Activated CD8-positive, alpha-beta memory T cell treated with anti-CD3 and anti-CD28 coated beads for 48 hours (primary cell): ENCODE measurements around the gene RAB12.
"Not testable (repeated sequence)": the region's sequence is repeated elsewhere in the genome, so short reads cannot be mapped to it uniquely, and the experiment has no call there.

Source experiments
- DNase-seq, 3 experiments: peaks; one replicate each; pipeline ENCODE4 v3.0.0-alpha.2; 2020; ENCODE audit warnings: low read depth in 2 of 3, low spot score in 2 of 3

Gene RAB12

DNA sequence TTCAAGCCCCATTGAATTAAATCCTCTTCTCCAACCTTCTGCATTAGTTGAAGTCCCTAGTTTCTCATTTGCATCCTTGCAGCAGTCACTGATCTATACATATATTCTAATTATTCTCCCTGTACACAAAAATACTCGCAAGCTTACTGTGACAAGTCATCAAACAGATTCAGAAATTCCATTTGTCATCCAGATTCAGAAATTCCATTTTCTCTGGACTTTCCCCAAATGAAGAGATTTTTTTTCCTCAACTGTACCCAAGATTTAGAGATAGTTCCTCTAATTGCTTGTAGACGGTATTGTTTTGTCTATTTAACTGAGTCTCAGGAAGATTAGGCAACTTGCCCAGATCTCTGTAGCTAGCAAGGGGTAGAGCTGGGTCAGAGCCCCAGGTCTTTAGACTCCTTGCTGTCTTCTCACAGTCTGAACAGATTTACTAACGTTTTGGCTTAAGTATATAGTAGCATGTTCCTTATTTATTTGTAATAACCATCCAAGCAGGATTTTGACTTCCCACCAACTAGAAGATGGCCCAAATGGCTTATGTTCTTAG is 34.2 kb downstream of the RAB12 start:
- no peak for DNase-seq

DNA sequence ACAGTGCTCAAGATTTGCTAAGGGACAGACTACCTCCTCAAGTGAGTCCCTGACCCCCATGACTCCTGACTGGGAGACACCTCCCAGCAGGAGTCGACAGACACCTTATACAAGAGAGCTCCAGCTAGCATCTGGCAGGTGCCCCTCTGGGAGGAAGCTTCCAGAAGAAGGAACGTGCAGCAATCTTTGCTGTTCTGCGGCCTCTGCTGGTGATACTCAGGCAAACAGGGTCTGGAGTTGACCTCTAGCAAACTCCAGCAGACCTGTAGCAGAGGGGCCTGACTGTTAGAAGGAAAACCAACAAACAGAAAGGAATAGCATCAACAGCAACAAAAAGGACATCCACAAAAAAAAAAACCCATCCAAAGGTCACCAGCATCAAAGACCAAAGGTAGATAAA is 38.1 kb downstream of the RAB12 start:
- DNase-seq = not testable (repeated sequence)

DNA sequence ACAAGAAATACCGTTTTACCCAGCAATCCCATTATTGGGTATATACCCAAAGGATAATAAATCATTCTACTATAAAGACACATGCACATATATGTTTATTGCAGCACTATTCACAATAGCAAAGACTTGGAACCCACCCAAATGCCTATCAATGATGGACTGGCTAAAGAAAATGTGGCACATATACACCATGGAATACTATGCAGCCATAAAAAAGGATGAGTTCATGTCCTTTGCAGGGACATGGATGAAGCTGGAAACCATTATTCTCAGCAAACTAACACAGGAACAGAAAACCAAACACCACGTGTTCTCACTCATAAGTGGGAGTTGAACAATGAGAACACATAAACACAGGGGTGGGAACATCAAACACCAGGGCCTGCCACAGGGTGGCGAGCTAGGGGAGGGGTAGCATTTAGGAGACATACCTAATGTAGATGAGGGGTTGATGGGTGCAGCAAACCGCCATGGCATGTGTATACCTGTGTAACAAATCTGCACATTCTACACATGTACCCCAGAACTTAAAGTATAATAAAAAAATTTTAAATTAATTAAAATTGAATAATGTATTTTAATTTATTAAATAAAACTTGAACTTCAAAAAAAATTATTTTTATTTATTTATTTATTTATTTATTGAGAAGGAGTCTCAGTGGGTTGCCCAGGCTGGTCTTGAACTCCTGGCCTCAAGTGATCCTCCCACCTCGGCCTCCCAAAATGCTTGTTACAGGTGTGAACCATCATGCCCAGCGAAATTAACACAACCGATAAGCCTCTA is 42.4 kb downstream of the RAB12 start:
- DNase-seq = not testable (repeated sequence)

DNA sequence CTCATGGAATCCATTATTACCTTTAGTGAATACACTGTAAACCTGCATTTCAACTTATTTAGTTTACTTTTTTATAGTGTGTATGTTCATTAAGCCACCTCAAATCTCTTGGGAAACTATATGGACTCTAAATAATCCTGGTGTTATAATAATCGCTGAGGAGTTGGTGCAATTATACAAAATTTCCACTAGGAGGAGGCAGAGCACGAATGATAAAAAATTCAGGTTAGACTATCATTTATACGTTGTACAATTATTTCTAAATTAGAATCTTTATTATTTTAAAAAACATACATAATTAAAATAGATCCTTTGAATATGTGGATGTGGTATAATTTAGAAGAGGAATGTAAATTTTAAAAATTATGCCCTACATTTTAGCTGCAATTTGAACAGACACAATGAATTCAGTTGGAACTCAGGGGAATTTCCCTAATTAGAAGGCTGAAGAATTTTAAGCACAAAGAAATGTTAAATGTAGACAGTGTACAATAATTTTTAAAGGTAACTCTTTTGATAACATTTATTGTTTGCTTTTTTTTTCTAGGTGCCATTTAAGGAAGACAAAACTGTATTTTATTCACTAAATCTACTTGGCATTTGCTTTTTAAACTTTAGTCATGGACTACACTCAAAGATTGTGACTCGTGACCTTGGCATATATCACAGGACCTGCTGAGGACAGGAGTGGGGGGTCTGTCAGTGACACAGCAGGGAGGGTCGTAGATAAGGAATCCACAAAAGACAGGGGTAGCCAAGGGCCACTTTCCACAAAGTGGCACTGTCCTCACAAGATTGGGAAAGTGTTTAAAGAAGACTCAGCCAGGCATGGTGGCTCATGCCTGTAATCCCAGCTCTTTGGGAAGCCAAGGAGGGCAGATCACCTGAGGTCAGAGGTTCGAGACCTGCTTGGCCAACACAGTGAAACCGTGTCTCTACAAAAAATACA is 45.5 kb downstream of the RAB12 start:
- no peak for DNase-seq

DNA sequence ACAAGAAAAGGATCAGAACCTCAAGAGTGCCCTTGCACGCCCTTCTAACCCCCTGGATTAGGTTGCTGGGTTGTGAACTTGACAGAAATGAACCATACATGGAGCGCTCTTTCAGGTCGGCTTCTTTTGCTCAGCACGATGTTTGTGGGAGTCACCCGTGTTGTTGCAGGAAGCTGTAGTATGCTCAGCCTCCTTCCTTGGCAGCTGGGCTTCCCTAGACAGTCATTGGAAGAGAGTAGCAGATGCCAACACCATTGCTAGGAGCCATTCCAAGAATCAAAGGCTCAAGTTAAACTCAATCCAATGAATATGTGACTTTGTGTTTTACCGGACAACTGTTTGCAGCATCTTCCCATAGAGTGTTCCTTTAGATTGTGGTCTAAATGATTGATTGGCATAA is 47.0 kb downstream of the RAB12 start:
- no peak for DNase-seq

DNA sequence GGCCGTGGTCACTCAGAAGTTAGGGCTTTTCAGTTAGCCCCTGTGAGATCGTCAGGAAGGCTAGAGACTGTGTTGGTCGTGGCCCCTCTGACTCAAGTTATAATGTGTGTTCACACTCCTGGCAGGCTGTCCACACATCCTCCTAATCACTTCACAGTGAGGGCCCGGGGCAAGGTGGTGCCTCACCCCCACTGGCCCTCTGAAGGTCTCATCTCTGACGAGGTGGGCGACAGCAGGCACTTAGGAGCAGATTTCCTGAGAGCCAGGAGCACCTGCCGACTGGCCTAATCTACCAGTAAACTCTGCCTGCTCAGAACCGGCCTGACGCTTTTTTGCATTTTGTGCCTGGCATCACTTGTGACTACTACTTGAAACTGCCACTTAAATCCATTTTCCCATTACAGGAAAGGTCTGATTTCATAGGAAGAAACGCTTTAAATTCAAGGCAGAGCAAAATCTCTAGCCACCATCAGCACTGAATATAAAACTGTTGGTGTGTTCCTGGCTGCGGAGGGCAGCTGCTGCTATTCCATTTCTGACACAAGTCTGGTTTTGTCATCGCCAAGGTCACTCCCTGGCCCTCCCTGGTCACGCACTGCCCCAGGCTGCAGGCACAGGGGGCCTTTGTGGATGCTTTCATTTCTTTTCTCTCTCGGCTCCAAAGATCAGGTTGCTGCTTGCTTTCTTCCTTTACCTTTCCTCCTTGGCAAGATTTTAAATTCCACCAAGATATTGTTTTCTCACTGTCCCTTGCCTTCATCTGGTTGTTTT is 48.0 kb downstream of the RAB12 start:
- DNase-seq = no peak

DNA sequence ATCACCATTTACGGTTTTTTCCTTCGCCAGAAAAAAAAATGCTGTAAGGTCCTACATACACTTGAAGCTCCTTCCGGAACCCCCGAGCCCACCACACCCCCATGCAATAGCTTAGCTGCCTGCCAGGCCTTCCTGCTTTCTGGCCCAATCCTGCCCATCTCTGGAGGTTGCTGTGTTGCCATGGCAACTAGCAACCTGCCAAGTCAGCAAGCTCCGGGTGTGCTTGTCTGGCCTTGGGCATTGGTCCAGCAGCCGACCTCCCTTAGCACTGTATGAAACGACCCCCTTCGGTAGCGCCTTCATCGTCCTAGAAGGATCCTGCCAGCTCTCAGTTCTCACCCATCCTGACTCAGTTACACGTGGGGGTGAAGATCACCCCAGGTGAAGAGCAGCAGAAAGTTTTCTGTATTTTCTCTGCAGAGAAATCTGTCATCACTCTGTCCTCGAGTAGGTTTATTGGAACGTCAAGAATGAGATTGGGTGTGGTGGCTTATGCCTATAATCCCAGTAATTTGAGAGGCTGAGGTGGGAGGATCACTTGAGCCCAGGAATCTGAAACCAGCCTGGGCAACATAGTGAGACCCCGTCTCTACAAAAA is 48.7 kb downstream of the RAB12 start:
- DNase-seq = no peak

DNA sequence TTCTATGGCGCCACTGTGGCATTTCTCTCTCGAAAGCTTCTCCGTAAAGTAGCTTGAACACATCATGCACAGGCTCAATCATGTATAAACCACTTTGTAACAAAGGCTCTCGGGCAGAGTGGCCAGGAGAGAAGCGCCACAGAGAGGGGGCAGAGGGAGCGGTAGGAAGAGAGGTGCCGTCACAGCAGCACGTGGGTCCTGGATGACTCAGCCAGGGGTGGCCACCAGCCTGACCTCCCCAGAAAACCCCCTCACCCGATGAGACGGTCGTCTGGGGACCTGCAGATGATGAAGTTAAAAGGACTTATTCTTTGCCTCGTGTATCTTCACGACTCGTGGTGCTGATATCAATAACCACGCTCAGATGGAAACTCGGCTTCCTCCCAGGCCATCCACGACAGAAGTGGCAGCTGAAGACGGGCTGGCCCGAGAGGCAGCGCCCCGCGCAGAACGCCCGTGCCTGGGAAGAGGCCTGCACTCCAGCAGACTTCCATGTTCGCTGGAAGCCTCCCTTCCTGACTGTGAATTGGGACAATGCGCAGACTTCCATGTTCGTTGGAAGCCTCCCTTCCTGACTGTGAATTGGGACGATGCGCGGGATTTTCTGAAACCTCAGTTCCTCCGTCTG is 49.7 kb downstream of the RAB12 start:
- DNase-seq = no peak

DNA sequence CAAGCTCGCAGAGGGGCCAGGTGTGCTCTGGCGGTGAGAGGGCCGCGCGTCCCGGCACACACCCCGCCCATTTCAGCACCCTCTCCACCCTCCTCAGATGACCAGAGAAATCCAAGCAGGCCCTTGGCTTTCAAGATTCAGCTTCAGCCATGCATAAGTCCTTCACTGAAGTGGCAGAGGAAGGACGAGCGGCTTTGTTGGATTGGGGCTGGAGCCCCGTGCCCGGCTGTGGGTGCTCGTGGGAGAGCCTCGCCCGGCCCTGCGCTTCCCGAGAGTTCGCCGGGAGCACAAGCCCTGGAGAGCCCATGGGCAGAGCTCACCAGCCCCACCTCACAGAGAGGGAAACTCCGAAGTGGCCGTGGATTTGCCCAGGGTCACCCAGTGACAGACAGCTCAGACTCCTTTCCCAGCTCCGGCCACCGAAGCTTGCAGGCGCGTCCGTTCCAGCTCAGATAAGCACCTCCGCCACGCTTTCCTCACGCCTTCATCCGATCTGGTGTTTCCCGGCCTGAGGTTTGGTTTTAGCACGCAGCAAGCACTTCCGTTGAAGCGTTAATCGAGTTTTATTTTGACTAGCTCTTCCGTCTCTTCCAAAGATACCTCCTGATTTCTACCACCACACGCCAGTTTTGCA is 50.5 kb downstream of the RAB12 start:
- no peak for DNase-seq

DNA sequence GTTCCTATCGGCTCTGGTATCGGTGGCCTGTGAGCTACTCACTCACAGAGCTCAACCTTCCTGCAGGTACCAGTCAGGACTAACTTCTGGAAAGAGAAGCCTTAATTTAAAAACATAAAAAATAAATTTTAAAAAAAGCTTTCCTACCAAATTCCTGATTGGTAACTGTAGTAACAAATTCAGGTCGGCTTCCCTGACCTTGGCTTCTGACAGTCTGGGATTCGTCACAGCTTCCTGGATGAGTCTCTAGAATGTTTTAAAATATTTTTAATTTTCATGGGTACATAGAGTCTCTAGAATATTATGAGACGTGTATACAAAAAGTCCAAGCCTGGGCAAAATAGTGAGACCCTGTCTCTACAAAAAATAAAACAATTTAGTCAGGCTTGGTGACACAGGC is 51.1 kb downstream of the RAB12 start:
- no peak for DNase-seq

DNA sequence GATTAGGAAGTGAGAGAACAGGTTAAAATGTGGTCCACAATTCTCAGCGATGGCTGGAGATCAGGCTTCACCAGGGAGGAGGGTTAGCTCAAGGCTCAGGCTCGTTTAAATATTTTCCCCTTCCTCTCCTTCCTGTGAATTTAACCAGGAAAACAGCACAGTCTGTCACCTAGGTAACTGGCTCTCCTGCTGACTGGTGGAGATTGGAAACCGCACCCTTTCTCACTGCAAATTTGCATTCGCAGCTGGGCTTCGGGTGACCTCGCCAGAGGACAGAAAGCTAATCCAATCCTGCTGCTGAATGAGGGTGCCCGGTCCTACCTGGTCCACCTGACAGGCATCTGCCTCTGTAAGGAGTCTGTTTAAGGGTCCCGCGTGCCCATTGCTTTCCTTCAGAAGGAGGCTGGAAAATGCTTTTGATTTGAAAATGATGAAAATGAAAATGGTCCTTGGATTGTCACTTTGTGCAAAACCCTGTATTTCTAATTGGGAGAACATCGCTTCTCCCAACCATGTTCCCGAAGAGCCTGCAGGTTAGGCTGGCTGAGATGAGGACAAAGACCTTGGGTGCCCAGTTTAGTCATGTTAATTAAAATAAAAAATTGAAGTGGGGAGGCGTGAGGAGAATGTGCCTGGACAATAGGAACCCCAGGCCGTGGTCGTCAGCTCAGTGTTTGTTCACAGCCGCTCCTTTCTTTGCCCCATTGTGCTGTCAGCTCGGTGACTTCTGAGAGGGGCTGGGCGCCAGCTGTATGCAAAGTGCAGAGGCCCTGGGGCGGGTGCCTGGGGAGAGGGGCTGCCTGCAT is 52.7 kb downstream of the RAB12 start:
- no peak for DNase-seq

DNA sequence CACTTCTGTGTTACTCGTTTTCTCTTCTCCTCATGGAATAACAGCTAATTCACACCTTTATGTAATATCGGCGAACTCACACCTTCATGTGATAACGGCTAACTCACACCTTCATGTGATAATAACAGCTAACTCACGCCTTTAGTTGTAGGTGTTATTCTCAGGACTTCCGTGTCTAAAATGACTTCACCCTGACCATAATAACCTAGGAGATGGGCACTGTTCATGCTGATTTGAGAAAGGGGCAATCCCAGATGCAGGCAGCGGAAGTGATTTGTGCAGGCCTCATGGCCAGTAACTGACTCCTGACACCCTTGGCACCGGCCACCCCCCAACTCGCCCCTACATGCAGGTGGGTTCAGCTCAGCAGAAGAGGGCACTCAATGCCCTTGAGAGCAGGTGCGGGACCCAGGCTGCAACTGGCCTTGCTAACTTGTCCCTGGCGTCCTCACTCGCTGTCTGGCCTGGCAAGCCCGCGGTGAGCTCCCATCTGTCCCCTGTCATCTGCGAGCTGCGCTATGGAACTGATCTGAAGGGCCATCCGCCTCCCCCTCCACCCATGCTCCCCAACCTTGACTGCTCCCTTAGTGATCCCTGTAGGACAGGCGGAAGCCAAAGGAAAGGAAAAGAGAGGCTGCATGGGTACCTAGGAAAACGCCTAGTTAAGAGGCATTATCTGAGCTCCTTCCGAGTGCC is 53.5 kb downstream of the RAB12 start:
- no peak for DNase-seq

DNA sequence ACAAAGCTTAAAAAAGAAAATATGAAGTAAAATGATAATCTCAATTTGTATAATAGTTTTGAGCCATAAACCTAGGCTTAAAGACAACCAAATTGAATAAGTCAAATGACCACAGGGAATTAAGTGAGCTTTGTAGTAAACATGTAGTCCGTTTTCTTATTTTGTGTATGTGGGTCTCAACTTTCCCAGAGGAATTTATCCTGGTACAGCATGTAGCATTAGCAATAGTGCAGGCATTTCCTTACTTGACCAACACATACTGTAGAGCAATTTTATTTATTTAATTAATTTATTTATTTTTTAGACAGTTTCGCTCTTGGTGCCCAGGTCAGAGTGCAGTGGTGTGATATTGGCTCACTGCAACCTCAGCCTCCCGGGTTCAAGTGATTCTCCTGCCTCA is 58.6 kb downstream of the RAB12 start:
- DNase-seq = no peak

DNA sequence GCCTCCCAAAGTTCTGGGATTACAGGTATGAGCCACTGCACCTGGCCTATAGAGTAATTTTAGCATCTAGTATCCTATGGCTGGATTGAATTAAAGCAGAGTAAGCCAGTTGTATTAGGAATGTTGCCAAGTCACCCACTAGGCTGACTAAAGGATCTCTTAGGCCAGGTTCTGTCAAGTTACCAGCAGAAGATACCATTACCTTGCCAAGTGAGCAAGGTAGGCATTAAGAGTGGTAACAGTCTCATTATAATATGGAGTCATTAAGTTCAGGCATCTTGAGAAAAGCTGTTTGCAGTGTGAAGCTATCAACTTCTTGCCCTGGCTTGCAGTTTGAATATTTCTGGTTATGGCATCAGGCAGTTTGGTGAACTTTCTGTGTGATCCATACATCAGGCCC is 59.1 kb downstream of the RAB12 start:
- no peak for DNase-seq

DNA sequence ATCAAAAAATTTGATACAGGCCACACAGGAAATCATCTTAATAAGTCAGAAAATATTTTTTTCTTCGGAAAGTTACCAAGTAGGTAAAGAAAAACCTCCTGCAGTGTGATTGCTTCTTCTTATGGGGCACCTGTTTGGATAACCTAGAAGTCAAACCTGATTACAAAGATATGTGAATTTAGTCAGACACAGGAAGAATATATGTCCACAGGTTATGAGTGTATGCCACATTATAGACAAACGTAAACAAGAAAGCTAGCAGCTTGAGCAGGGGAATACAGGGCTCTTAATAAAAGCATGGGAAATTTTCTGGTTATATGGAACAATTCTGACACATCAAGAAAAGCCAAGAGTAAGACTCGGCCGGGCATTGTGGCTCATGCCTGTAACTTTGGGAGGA is 60.3 kb downstream of the RAB12 start:
- DNase-seq = no peak

DNA sequence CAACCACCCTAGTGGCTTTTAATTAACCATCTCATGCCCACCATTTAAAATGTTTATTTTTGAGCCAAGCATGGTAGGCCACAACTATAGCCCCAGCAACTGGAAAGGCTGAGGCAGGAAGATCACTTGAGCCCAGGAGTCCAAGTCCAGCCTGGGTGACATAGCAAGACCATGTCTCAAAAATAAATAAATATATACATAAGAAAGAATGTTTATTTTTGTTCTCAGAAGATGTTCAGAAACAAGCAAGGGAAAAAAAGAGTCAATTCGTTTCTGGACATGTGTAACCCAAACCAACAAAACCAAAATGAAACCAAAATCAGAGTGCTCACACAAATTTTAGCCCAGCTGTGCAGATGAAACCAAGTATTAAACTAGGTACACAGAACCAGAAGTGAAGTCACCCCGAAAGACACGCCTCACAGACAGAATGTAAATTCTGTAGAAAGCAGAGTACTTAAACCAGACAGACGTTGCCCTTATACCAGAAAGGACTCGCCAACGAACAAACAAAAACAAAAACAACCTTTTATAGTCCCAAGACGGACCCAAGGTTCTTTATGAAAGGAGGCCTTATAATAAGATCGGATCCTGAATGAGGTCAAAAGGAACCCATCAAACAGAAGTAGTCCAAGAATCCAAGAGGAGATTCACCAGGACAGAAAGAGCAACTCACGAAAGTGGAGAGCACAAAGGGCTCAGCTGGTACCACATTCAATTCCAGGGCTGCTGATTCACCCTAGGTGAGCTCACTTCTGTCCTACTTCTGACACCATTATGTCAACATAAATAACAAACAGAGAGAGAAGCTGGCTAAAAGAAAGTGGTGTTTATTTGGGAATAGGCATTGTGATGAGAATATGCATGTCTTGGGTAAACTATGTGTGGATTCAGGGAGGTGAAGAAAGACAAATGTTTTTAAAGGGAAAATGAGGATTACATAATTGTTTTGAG is 64.3 kb downstream of the RAB12 start:
- DNase-seq = no peak

DNA sequence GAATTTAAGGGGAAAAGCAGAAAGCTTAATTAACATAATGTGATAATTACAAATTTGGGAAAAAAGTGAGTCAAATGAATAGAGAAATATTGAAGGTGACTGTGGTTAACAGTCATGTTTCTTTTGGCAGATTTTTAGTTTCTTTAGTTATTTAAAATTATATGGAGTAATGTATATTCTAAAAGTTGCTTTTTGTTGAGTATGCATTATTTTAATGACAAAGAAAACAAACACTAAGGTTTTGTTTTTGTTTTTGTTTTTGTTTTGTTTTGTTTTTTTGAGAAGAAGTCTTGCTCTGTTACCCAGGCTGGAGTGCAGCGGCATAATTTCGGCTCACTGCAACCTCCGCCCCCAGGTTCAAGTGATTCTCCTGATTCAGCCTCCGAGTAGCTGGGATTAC is 65.8 kb downstream of the RAB12 start:
- DNase-seq = no peak
